HCT116 (cell line): Measurements from ENCODE around the gene RAMP3. TPM values are rescaled to one million over a fixed set of nuclear protein-coding genes. Genes with fewer than 3 reads are reported as not detected.

Source experiments
- ATAC-seq: fragments of 200-7000 bp; cut with Tn5 transposase; 2 replicates; pipeline ENCODE4 v1.9.1; 2020; ENCODE audit warnings: mild to moderate bottlenecking, moderate library complexity
- BruUV-seq: library from RNA; stranded (reverse); fragments of 400-500 nt; replicated peaks from 2 replicates; lab custom pipeline; 2021; lab: Mats Ljungman, UMichigan
- CTCF ChIA-PET: fragments of 300-600 bp; sonication (Branson Sonifier 250); formaldehyde crosslinking; loops from one replicate; lab custom pipeline; 2021; ENCODE audit warnings: antibody characterized with exemption; lab: Charles Lee
- POLR2A ChIA-PET: fragments of 300-600, 350-600 bp; sonication (Branson Sonifier 250); formaldehyde crosslinking; loops from one replicate; lab custom pipeline; 2021; ENCODE audit warnings: antibody characterized with exemption; lab: Charles Lee
- RAD21 ChIA-PET, 2 experiments: fragments of 300-600 bp; sonication (Branson Sonifier 250); formaldehyde crosslinking; loops; one replicate each; lab custom pipeline; 2023; ENCODE audit warnings: low total read pairs in 2 of 2; ENCODE audit not compliant: uncharacterized antibody in 2 of 2, unreplicated experiment in 2 of 2, low non-redundant PET in 1 of 2; lab: Charles Lee
- DNase-seq: peaks from one replicate; pipeline ENCODE4 v3.0.0-alpha.2; 2010; ENCODE audit warnings: low read depth, low spot score
- H2AFZ ChIP-seq: fragments of 200-600 bp; shearing (Covaris generic), sonication (generic); 2 replicates; pipeline ENCODE4 v1.6.1; 2017; ENCODE audit warnings: low read depth, mixed run types, mixed read lengths, antibody characterized with exemption, low read length; ENCODE audit not compliant: poor library complexity, severe bottlenecking
- H3K27ac ChIP-seq: 2 replicates; pipeline ENCODE4 v1.5.1; 2012; ENCODE audit warnings: low read depth, low read length
- H3K27me3 ChIP-seq: fragments of 200-600 bp; sonication (generic); 2 replicates; pipeline ENCODE4 v1.6.1; 2016; ENCODE audit warnings: mixed run types, low read length, mixed read lengths; ENCODE audit not compliant: insufficient read depth
- H3K36me3 ChIP-seq, 2 experiments: fragments of 200-500 bp in 1 of 2; fragments of 200-600 bp in 1 of 2; sonication (Bioruptor generic) in 1 of 2; sonication (generic) in 1 of 2; 2 replicates each; pipeline versions ENCODE4 v1.5.1 to v1.6.1; 2014 to 2016; ENCODE audit warnings: low read length in 2 of 2, inconsistent platforms in 1 of 2, mixed read lengths in 1 of 2, mixed run types in 1 of 2; ENCODE audit not compliant: insufficient read depth in 2 of 2, control insufficient read depth in 1 of 2
- H3K4me1 ChIP-seq, 2 experiments: fragments of 200-600 bp in 1 of 2; sonication (generic) in 1 of 2; 2 replicates each; pipeline versions ENCODE4 v1.5.1 to v1.6.1; 2012 to 2017; ENCODE audit warnings: low read length in 2 of 2, inconsistent platforms in 1 of 2, mild to moderate bottlenecking in 1 of 2, mixed read lengths in 1 of 2, mixed run types in 1 of 2, moderate library complexity in 1 of 2; ENCODE audit not compliant: insufficient read depth in 2 of 2, control insufficient read depth in 1 of 2
- H3K4me2 ChIP-seq: fragments of 200-600 bp; sonication (generic); 2 replicates; pipeline ENCODE4 v1.6.1; 2017; ENCODE audit warnings: mixed run types, low read length, mixed read lengths
- H3K4me3 ChIP-seq, 2 experiments: fragments of 200-600 bp in 1 of 2; sonication (generic) in 1 of 2; replicated peaks in 1 of 2; 2 replicates each; pipeline ENCODE4 v1.5.1; 2011 to 2016; ENCODE audit warnings: low read length in 2 of 2, control low read depth in 1 of 2, low read depth in 1 of 2, mild to moderate bottlenecking in 1 of 2, mixed read lengths in 1 of 2, mixed run types in 1 of 2
- H3K79me2 ChIP-seq: fragments of 200-600 bp; sonication (generic); 2 replicates; pipeline ENCODE4 v1.6.1; 2017; ENCODE audit warnings: mild to moderate bottlenecking, mixed run types, low read length, moderate library complexity, mixed read lengths; ENCODE audit not compliant: insufficient read depth
- H3K9ac ChIP-seq: fragments of 200-600 bp; sonication (generic); 2 replicates; pipeline ENCODE4 v1.6.1; 2016; ENCODE audit warnings: low read length, mixed read lengths
- H3K9me2 ChIP-seq: fragments of 200-600 bp; sonication (generic), shearing (Covaris generic); 2 replicates; pipeline ENCODE4 v1.6.1; 2017; ENCODE audit warnings: mixed run types, mild to moderate bottlenecking, moderate library complexity; ENCODE audit not compliant: insufficient read depth
- H3K9me3 ChIP-seq, 2 experiments: fragments of 200-500 bp in 1 of 2; fragments of 200-600 bp in 1 of 2; sonication (Bioruptor generic) in 1 of 2; sonication (generic) in 1 of 2; 2 replicates each; pipeline ENCODE4 v1.6.1; 2014 to 2017; ENCODE audit warnings: low read length in 2 of 2, mixed read lengths in 2 of 2, inconsistent platforms in 1 of 2, low read depth in 1 of 2, mild to moderate bottlenecking in 1 of 2, mixed run types in 1 of 2, moderate library complexity in 1 of 2; ENCODE audit not compliant: control insufficient read depth in 1 of 2, insufficient read depth in 1 of 2
- H4K20me1 ChIP-seq: fragments of 200-600 bp; sonication (generic), shearing (Covaris generic); 2 replicates; pipeline ENCODE4 v1.6.1; 2017; ENCODE audit warnings: mixed run types, mild to moderate bottlenecking, moderate library complexity; ENCODE audit not compliant: insufficient read depth
- CBX3 ChIP-seq: IDR thresholded peaks from 2 replicates; pipeline ENCODE4 v1.6.1; 2012; ENCODE audit warnings: low read depth
- ELF1 ChIP-seq: IDR thresholded peaks from 2 replicates; pipeline ENCODE4 v1.6.1; 2012; ENCODE audit warnings: low read depth, borderline replicate concordance
- EZH2phosphoT487 ChIP-seq: fragments of 200-600 bp; IDR thresholded peaks from 2 replicates; pipeline ENCODE4 v1.6.1; 2018; ENCODE audit warnings: antibody characterized with exemption, borderline replicate concordance
- FOSL1 ChIP-seq: IDR thresholded peaks from 2 replicates; pipeline ENCODE4 v1.6.1; 2012; ENCODE audit warnings: low read depth
- JUND ChIP-seq: IDR thresholded peaks from 2 replicates; pipeline ENCODE4 v1.6.1; 2012
- SIN3A ChIP-seq: IDR thresholded peaks from 2 replicates; pipeline ENCODE4 v1.6.1; 2012; ENCODE audit warnings: low read depth
- SP1 ChIP-seq: IDR thresholded peaks from 2 replicates; pipeline ENCODE4 v1.6.1; 2012; ENCODE audit warnings: low read depth
- SRF ChIP-seq: IDR thresholded peaks from 2 replicates; pipeline ENCODE4 v1.6.1; 2012; ENCODE audit warnings: low read depth
- YY1 ChIP-seq: IDR thresholded peaks from 2 replicates; pipeline ENCODE4 v1.6.1; 2011; ENCODE audit warnings: low read length, low read depth, moderate library complexity, mild to moderate bottlenecking; ENCODE audit not compliant: insufficient replicate concordance; ENCODE audit errors: extremely low read depth
- intact Hi-C: fragments of 100-400 bp; cut with micrococcal nuclease; formaldehyde crosslinking; loops from 2 replicates; pipeline ENCODE4 v1.10.0; 2022
- total RNA-seq: library from RNA; stranded (reverse); gene quantifications from one replicate; pipeline ENCODE4 v1.2.1, GENCODE V29; 2021; ENCODE audit not compliant: unreplicated experiment
- TF ChIP-seq, protein P1 (sequence below): IDR thresholded peaks from 2 replicates; pipeline ENCODE4 v1.6.1; 2011; ENCODE audit warnings: mild to moderate bottlenecking, low read length, moderate library complexity; ENCODE audit not compliant: insufficient replicate concordance; ENCODE audit errors: extremely low read depth
- TF ChIP-seq, protein P2 (sequence below): IDR thresholded peaks from 2 replicates; pipeline ENCODE4 v1.6.1; 2012; ENCODE audit warnings: low read depth

RAMP3 gene
- total RNA-seq, 1 experiment from 2014 or later, result not detected

DNA sequence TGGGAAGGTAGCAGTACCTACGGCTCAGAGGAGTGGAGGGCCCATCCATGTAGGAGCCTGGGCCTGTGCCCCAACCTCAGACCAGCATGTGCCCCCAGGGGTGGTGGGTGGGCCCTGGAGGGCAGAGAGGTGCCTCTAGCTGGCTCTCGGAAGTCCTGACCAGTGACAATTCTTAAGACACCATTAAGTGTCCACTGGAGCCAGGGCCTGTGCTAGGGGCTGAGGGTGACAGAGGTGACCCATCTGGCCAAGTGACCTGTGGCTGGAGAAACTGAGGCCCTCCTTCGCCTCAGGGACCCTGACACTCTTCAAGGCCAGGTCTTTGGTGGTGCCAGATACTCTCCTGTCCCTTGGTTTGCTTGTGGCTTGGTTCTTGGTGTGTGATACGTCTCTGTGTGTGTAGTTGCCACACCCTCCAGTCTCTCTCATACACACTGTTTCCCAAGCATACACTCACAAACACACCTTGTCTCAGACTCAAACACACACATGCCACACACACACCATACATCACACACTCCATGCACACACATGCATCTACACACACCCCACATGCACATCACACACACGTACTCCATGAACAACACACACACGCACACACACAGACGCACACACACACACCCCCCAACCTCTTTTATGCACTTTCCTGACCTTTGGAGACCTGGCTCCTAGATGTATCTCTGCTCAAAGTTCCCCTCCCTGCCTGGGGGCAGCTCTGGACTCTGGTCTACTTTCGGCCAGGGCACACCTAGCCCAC lies 897 bp upstream of the RAMP3 start:
- POLR2A ChIA-PET, result no interaction called here
- Histone ChIP-seq H2AFZ (no peak overlapping the region), H3K27me3 (no peaks in the 10 kb centered on the region), H4K20me1 (no peaks in the 10 kb centered on the region), H3K27ac (no peak overlapping the region), H3K9me2 (no peaks in the 10 kb centered on the region), H3K36me3 (no peaks in the 10 kb centered on the region), H3K9me3 (no peaks in the 10 kb centered on the region), H3K4me3 (no peak overlapping the region), H3K4me2 (no peak overlapping the region), H3K79me2 (no peaks in the 10 kb centered on the region), H3K4me1 (peaks cover 0 to 7% of the 10 kb centered on the region in 2 experiments; a peak in 1 of 4 replicates), H3K9ac (no peak overlapping the region)
- BruUV-seq, result no TSS peak
- intact Hi-C loops, result no loop called here
- RAD21 ChIA-PET, result no interaction called here
- DNase-seq (no peak), ATAC-seq (no peak)
- CTCF ChIA-PET, result interaction anchor here (1.8 kb wide), 1 partner anchor 104 kb away, joined by 7 read pairs; no protein-coding TSS in a partner anchor
- no peak for TF ChIP-seq YY1
- TF ChIP-seq SP1, result no peak
- TF ChIP-seq ELF1, result no peak
- TF ChIP-seq JUND, result no peak
- TF ChIP-seq, protein P1, sequence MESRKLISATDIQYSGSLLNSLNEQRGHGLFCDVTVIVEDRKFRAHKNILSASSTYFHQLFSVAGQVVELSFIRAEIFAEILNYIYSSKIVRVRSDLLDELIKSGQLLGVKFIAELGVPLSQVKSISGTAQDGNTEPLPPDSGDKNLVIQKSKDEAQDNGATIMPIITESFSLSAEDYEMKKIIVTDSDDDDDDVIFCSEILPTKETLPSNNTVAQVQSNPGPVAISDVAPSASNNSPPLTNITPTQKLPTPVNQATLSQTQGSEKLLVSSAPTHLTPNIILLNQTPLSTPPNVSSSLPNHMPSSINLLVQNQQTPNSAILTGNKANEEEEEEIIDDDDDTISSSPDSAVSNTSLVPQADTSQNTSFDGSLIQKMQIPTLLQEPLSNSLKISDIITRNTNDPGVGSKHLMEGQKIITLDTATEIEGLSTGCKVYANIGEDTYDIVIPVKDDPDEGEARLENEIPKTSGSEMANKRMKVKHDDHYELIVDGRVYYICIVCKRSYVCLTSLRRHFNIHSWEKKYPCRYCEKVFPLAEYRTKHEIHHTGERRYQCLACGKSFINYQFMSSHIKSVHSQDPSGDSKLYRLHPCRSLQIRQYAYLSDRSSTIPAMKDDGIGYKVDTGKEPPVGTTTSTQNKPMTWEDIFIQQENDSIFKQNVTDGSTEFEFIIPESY, result no peak
- TF ChIP-seq, protein P2, sequence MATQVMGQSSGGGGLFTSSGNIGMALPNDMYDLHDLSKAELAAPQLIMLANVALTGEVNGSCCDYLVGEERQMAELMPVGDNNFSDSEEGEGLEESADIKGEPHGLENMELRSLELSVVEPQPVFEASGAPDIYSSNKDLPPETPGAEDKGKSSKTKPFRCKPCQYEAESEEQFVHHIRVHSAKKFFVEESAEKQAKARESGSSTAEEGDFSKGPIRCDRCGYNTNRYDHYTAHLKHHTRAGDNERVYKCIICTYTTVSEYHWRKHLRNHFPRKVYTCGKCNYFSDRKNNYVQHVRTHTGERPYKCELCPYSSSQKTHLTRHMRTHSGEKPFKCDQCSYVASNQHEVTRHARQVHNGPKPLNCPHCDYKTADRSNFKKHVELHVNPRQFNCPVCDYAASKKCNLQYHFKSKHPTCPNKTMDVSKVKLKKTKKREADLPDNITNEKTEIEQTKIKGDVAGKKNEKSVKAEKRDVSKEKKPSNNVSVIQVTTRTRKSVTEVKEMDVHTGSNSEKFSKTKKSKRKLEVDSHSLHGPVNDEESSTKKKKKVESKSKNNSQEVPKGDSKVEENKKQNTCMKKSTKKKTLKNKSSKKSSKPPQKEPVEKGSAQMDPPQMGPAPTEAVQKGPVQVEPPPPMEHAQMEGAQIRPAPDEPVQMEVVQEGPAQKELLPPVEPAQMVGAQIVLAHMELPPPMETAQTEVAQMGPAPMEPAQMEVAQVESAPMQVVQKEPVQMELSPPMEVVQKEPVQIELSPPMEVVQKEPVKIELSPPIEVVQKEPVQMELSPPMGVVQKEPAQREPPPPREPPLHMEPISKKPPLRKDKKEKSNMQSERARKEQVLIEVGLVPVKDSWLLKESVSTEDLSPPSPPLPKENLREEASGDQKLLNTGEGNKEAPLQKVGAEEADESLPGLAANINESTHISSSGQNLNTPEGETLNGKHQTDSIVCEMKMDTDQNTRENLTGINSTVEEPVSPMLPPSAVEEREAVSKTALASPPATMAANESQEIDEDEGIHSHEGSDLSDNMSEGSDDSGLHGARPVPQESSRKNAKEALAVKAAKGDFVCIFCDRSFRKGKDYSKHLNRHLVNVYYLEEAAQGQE, result no peak
- TF ChIP-seq FOSL1, result no peak
- TF ChIP-seq SRF, result no peak
- TF ChIP-seq EZH2phosphoT487, result no peak
- TF ChIP-seq CBX3, result no peak
- no peak for TF ChIP-seq SIN3A
